ENCODE measurements around the gene GAS6.

GRCh38 chr13:113816254-113816929, 47.5 kb downstream of the GAS6 start:
- TF ChIP-seq POLR2A (IDR thresholded peaks at IDR 0.05; ENCODE audit: low read depth, low read length) (no peak), SPI1 (IDR thresholded peaks at IDR 0.05; ENCODE audit: low read depth, low read length) (no peak), TAF1 (IDR thresholded peaks at IDR 0.05; ENCODE audit: low read depth, low read length) (no peak), POLR2AphosphoS5 (IDR thresholded peaks at IDR 0.05; ENCODE audit: low read depth, low read length) (no peak), POU2F2 (IDR thresholded peaks at IDR 0.05; ENCODE audit: low read depth, low read length) (no peak)
